NCI-H510A treated with DMSO at 0.1 percent for 48 hours (cell line): ENCODE data around the gene OBSL1.

ENCODE experiments used
- DNase-seq: peaks from one replicate; lab custom pipeline; 2025; lab: John Stamatoyannopoulos, UW

The OBSL1 gene

DNA sequence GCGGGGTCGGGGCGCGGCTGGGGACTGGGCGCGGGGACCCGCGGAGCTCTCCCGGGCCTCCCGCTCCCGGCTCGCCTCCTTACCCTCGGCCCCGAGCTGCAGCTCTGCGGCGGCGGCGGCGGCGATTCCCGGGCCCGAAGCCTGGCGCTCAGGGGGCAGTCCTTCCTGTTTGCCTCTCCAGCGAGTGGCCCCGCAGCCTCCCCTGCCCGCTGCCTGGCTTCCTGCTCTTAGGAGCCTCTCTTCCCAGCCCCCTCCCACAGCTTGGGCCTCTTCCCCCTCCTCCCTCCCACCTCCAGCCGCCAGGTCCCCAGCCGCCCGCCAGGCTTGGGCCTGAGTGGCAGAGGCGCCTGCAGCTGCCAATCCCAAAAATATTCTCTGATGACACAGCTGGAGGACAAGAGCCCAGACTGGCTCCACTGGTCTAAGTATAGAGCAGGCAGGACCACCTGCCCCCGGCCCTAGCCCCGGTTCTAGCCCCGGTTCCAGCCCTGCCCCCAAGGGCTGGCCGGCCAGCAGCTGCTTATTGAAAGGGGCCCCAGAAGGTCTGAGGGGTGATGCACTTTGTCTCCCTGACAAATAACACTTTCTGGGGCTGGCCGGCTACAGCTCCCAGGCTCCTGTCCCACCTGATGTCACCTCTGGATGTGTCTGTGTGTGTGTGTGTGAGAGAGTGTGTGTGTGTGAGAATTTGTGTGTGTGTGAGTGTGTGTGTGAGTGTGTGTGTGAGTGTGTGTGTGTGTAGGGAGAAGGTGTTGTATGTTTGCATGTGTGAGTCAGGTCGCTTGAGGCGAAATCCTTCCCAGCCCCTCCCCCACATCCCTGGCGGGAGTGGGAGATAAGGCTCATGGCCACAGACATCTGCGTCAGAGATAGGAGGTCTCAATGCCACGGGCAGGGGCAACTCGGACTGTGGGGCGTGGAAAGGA, at the start of gene OBSL1:
Gene OBSL1 (minus strand): TSS at position 229 of the 926 bp plus-strand sequence. CDS start 307 bp downstream, outside the sequence.
- peak; percentile 91 for DNase-seq

- DNase-seq = no peak
Measured at GRCh38 chr2:219620546-219620945, 49.2 kb upstream of the OBSL1 start.

- no peak for DNase-seq
Measured at GRCh38 chr2:219619235-219619634, 47.9 kb upstream of the OBSL1 start.

- DNase-seq = no peak
Measured at GRCh38 chr2:219618733-219619122, 47.4 kb upstream of the OBSL1 start.

GRCh38 chr2:219616550-219616949, 45.2 kb upstream of the OBSL1 start:
- DNase-seq = no peak

DNA sequence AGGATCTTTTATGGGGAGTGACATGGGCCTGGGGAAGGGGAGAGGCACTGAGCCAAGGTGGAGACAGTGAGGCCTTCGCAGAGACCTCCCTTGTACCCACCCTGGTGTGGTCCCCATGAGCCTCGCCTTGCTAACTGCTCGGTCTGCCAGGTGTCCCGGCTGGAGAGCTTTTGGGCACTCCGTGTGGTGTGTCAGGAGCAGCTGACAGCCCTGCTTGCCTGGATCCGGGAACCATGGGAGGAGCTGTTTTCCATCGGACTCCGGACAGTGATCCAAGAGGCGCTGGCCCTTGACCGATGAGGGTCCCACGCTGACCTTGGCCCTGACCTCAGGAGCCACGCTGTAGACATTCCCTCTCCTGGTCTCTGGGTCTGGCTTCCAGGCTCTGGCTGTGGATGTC, 44.6 kb upstream of the OBSL1 start:
- no peak for DNase-seq

- DNase-seq = no peak
Measured at GRCh38 chr2:219615036-219615435, 43.7 kb upstream of the OBSL1 start.

DNA sequence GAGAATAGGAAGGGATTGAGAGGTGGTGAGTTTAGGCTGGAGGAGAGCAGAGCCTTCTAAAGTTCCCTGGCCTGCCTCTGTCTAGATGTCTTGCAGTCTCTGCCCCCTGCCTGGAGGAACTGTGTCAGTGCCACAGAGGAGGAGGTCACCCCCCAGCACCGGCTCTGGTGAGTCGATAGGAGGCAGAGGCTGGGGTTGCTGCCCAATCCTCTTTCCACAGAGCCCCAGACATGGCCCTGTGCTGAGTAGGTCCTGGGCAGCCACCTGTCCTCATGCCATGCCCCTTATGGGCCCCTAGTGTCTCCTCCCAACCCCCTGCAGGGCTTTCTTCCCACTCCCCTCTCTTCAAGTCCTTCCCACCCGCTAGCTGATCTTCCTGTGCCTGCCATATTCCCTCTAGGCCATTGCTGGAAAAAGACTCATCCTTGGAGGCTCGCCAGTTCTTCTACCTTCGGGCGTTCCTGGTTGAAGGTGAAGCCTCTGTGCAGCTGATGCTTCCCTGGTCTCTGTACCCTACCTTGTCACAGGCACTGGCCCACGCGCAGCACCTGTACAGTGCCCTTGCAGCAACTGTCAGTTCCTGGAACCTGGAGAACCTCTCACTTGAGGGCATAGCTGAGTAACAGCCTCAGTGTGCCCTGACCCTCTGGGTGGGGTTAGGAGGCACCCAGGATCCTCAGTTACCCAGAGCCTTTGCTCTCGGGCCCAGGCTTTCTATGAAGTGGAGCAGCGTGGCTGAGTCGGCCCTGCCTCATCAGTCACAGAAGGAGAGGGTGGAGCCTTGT, 42.9 kb upstream of the OBSL1 start:
- DNase-seq = no peak

DNA sequence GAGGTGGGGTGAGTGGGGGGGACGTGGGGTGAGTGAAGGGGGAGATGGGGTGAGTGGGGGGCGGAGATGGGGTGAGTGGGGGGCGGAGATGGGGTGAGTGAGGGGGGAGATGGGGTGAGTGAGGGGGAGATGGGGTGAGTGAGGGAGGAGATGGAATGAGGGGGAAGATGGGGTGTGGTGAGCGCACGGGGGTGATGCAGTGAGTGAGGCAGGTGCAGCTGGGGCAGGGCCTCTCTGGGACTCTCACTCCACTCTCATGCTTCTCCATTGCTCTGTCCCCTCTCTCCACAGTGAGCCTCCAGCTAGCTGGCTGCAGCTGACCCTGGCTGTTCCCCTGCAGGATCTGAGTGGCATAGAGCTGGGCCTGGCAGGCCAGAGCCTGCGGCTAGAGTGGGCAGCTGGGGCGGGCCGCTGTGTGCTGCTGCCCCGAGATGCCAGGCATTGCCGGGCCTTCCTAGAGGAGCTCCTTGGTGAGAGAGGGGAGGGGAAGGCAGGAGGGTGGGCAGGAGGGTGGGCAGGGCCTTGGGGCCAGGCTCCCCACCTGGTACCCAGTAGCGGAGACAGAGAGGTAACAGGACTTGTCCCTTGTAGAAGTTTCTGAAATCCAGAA, 42.2 kb upstream of the OBSL1 start:
- no peak for DNase-seq

DNA sequence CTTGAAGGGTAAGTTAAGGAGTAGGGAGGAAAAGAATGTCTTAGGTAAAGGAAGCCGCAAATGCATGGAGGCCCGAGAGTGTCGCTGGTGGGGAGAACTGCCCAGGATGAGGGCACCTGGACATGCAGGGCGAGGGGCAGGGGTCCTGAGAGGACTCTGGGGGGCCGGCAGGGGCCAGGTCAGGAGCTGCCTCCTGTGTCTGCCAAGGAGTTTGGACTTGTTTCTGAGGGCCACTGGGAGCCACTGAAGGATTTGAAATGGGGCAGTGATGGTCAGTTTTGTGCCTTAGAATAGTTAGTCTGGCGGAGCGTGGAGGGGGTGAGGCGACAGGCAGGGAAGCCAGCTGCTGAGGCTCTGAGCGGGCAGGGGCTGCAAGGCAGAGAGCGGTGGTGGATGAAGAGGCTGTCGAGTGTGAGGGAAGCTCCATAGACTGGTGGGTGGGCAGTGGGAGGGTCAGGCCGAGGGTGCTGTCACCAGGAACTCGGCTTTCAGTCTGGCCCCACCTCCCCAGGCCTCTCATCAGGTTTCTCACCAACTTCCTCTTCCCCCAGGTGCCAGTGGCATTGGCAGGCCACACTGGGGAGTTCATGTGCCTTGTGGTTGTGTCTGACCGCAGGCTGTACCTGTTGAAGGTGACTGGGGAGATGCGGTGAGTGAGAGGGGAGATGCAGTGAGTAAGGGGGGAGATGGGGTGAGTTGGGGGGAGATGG, 41.4 kb upstream of the OBSL1 start:
- DNase-seq = peak; percentile 7

GRCh38 chr2:219611866-219612576, 40.7 kb upstream of the OBSL1 start:
- peak; percentile 20 for DNase-seq

DNA sequence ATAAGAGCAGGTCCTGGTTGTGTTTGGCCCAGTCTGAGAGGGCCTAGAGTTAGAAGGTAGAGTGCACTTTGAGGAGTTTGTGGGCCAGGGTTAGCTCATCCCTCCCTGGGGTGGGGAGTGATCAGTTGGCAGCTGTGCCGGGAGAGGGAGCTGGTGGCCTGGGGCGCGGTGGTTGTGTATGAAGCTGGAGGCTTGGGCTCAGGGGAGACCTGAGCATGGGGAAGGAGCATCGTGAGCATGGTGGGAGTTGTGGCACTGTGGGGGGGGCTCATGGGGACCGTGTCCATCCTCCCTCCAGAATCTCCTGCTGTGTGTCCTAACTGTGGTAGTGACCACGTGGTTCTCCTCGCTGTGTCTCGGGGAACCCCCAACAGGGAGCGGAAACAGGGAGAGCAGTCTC, 40.0 kb upstream of the OBSL1 start:
- DNase-seq = no peak

DNA sequence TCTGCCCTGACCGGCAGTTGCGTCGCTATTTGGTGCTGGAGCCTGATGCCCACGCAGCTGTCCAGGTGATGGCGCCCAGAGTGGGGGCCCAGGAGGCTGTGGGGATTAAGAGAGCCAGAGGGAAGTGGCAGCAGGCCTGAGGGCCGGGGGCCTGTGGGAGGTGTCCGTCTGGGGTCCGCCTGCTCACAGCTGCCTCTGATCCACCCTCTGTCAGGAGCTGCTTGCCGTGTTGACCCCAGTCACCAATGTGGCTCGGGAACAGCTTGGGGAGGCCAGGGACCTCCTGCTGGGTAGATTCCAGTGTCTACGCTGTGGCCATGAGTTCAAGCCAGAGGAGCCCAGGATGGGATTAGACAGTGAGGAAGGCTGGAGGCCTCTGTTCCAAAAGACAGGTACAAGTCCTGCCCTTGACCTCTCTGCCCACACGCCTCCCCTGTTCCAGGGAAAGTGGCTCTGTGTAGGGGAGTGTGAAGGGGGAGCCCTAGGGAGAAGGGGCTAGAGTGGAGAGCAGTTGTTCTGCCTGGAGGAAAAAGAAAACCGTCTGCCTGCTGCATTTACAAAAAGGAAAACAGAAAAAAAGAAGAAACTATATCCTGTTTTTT, 37.9 kb upstream of the OBSL1 start:
- DNase-seq = no peak

GRCh38 chr2:219608399-219608964, 37.1 kb upstream of the OBSL1 start:
- DNase-seq = no peak

DNA sequence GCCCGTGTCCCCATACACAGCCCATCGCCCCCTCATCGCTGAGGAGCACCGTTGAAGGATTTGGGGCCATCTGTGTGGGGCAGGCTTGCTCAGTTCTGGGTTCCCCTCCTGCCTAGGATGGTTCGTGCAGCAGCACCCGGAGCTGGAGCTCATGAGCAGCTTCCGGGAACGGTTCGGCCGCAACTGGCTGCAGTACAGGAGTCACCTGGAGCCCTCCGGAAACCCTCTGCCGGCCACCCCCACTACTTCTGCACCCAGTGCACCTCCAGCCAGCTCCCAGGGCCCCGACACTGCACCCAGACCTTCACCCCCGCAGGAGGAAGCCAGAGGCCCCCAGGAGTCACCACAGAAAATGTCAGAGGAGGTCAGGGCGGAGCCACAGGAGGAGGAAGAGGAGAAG, 36.6 kb upstream of the OBSL1 start:
- no peak for DNase-seq

- no peak for DNase-seq
Measured at GRCh38 chr2:219605607-219605954, 34.2 kb upstream of the OBSL1 start.

GRCh38 chr2:219603771-219604170, 32.4 kb upstream of the OBSL1 start:
- DNase-seq = no peak

- DNase-seq = no peak
Measured at GRCh38 chr2:219598308-219599078, 27.2 kb upstream of the OBSL1 start.

GRCh38 chr2:219597552-219598307, 26.4 kb upstream of the OBSL1 start, which contains the start of gene STK11IP:
TSS of gene STK11IP (plus strand) at chr2:219597857. CDS start at chr2:219598120, 263 bp downstream.
- peak; percentile 95 for DNase-seq
